SW480 (cell line): ENCODE results near the gene SMG6.
A peak's percentile ranks its signal among the peaks of the same experiment; 100 is the strongest.
"Not testable (repeated sequence)": the region's sequence is repeated elsewhere in the genome, so short reads cannot be mapped to it uniquely, and the experiment has no call there.

Source experiments
- DNase-seq: peaks from one replicate; pipeline ENCODE4 v3.0.0-alpha.2; 2016; ENCODE audit warnings: low spot score

Gene SMG6

GRCh38 chr17:2025622-2026309 lies 277.8 kb downstream of the SMG6 start:
- peak; percentile 75 for DNase-seq

- DNase-seq = peak; percentile 60
These were observed 278.4 kb downstream of the SMG6 start, which contains the start of gene RTN4RL1 for GRCh38 chr17:2025220-2025621. Gene RTN4RL1, minus strand, starts transcription at chr17:2025334. Its CDS starts 469 bp downstream, at chr17:2024865.

GRCh38 chr17:2024572-2025219 lies 278.9 kb downstream of the SMG6 start:
- DNase-seq = no peak

GRCh38 chr17:2023692-2024571 lies 279.7 kb downstream of the SMG6 start:
- DNase-seq = no peak

- no peak for DNase-seq
These were observed 280.3 kb downstream of the SMG6 start for GRCh38 chr17:2023256-2023655.

GRCh38 chr17:2022647-2023240 lies 280.8 kb downstream of the SMG6 start:
- no peak for DNase-seq

GRCh38 chr17:2020721-2021120 lies 282.9 kb downstream of the SMG6 start:
- DNase-seq = no peak

- no peak for DNase-seq
These were observed 283.9 kb downstream of the SMG6 start for GRCh38 chr17:2019723-2020122.

- no peak for DNase-seq
These were observed 284.7 kb downstream of the SMG6 start for GRCh38 chr17:2018716-2019510.

- DNase-seq = no peak
These were observed 286.2 kb downstream of the SMG6 start for GRCh38 chr17:2017274-2017941.

- DNase-seq = no peak
These were observed 287.1 kb downstream of the SMG6 start for GRCh38 chr17:2016494-2016893.

- DNase-seq = no peak
These were observed 288.3 kb downstream of the SMG6 start for GRCh38 chr17:2015314-2015713.

- no peak for DNase-seq
These were observed 289.6 kb downstream of the SMG6 start for GRCh38 chr17:2013994-2014317.

- DNase-seq = not testable (repeated sequence)
These were observed 290.2 kb downstream of the SMG6 start for GRCh38 chr17:2013220-2013993.

- DNase-seq = no peak
These were observed 291.1 kb downstream of the SMG6 start for GRCh38 chr17:2012499-2012898.

GRCh38 chr17:2011411-2012371 lies 291.9 kb downstream of the SMG6 start:
- DNase-seq = no peak
